HL-60 (cell line): ENCODE data around the gene PAM16.

Source experiments
- DNase-seq, 2 experiments: peaks; one replicate each; pipeline ENCODE4 v3.0.0-alpha.2; 2010 to 2020; ENCODE audit warnings: low read depth in 1 of 2, low spot score in 1 of 2
- H3K27ac ChIP-seq: fragments of 250-450 bp; sonication (Bioruptor Pico); replicated peaks from 2 replicates; pipeline ENCODE4 v1.5.1; 2020; ENCODE audit warnings: mild to moderate bottlenecking, moderate library complexity
- H3K27me3 ChIP-seq: fragments of 250-450 bp; sonication (Bioruptor Pico); 2 replicates; pipeline ENCODE4 v1.5.1; 2021; ENCODE audit warnings: mild to moderate bottlenecking, moderate library complexity; ENCODE audit not compliant: insufficient read depth, poor library complexity, severe bottlenecking
- H3K4me3 ChIP-seq: replicated peaks from 2 replicates; pipeline ENCODE4 v1.5.1; 2011; ENCODE audit warnings: mild to moderate bottlenecking, control low read depth, low read length; ENCODE audit not compliant: insufficient read depth
- GABPA ChIP-seq: IDR thresholded peaks from 2 replicates; pipeline ENCODE4 v1.6.1; 2012; ENCODE audit warnings: low read depth
- POLR2AphosphoS5 ChIP-seq: IDR thresholded peaks from 2 replicates; pipeline ENCODE4 v1.6.1; 2012; ENCODE audit warnings: low read depth
- REST ChIP-seq: IDR thresholded peaks from 2 replicates; pipeline ENCODE4 v1.6.1; 2012; ENCODE audit warnings: low read depth; ENCODE audit not compliant: insufficient replicate concordance
- SPI1 ChIP-seq: IDR thresholded peaks from 2 replicates; pipeline ENCODE4 v1.6.1; 2012; ENCODE audit warnings: low read depth, mild to moderate bottlenecking, borderline replicate concordance
- TF ChIP-seq, protein P1 (sequence below): IDR thresholded peaks from one replicate; pipeline ENCODE4 v1.5.1; 2011; ENCODE audit warnings: low read length, control low read depth, inconsistent platforms; ENCODE audit not compliant: insufficient read depth

Gene PAM16

GRCh38 chr16:4381072-4381934, 30.2 kb upstream of the PAM16 start:
- 0 out of 2 replicates have a peak, but pooled peaks have one; percentile 1 for TF ChIP-seq POLR2AphosphoS5
- no peak for TF ChIP-seq GABPA
- Histone ChIP-seq H3K27me3 (no peaks in the 10 kb centered on the region), H3K4me3 (no peak overlapping the region), H3K27ac (no peak overlapping the region)
- DNase-seq: no peak

- no peak for DNase-seq
- Histone ChIP-seq H3K4me3 (no peak overlapping the region), H3K27ac (no peak overlapping the region), H3K27me3 (no peaks in the 10 kb centered on the region)
- 0 out of 2 replicates have a peak, but pooled peaks have one; percentile 5 for TF ChIP-seq POLR2AphosphoS5
- no peak for TF ChIP-seq SPI1
Observed at GRCh38 chr16:4380119-4381063, 29.3 kb upstream of the PAM16 start.

GRCh38 chr16:4378999-4379690, 28.0 kb upstream of the PAM16 start:
- Histone ChIP-seq H3K27ac (no peak overlapping the region), H3K4me3 (no peak overlapping the region), H3K27me3 (no peaks in the 10 kb centered on the region)
- DNase-seq: no peak
- TF ChIP-seq POLR2AphosphoS5 (no peak), GABPA (no peak)
- TF ChIP-seq, protein P1, sequence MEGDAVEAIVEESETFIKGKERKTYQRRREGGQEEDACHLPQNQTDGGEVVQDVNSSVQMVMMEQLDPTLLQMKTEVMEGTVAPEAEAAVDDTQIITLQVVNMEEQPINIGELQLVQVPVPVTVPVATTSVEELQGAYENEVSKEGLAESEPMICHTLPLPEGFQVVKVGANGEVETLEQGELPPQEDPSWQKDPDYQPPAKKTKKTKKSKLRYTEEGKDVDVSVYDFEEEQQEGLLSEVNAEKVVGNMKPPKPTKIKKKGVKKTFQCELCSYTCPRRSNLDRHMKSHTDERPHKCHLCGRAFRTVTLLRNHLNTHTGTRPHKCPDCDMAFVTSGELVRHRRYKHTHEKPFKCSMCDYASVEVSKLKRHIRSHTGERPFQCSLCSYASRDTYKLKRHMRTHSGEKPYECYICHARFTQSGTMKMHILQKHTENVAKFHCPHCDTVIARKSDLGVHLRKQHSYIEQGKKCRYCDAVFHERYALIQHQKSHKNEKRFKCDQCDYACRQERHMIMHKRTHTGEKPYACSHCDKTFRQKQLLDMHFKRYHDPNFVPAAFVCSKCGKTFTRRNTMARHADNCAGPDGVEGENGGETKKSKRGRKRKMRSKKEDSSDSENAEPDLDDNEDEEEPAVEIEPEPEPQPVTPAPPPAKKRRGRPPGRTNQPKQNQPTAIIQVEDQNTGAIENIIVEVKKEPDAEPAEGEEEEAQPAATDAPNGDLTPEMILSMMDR: no peak

DNA sequence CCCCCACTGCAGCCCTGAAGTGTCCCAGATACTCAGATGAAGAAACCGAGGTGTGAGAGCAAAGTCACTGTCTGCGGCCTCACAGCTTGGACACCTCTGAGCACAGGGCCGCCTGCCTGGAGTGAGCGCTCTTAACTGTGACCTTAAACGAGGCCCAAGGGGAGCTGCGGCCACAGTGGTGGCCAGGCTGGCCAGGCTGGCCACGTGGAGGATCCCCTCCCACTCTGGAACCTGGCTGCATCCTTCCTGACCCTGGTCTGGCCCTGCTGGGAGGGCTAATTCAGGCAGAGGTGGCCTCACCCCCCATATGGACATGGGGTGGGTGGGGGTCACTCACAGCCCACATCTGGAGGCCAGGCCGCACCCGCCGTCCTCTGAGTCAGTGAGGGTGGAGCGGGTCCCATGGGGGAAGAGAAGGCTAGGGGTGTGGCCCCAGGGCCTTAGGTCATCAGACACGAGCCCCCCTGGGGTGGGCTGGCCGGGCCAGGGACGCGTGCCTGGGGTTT, 27.1 kb upstream of the PAM16 start:
- H3K4me3 ChIP-seq: no peak overlapping the region
- no peak for DNase-seq
- no peaks in the 10 kb centered on the region for H3K27me3 ChIP-seq
- H3K27ac ChIP-seq: no peak overlapping the region
- TF ChIP-seq SPI1 (no peak), REST (no peak), GABPA (no peak), POLR2AphosphoS5 (no peak)
- TF ChIP-seq, protein P1: no peak

DNA sequence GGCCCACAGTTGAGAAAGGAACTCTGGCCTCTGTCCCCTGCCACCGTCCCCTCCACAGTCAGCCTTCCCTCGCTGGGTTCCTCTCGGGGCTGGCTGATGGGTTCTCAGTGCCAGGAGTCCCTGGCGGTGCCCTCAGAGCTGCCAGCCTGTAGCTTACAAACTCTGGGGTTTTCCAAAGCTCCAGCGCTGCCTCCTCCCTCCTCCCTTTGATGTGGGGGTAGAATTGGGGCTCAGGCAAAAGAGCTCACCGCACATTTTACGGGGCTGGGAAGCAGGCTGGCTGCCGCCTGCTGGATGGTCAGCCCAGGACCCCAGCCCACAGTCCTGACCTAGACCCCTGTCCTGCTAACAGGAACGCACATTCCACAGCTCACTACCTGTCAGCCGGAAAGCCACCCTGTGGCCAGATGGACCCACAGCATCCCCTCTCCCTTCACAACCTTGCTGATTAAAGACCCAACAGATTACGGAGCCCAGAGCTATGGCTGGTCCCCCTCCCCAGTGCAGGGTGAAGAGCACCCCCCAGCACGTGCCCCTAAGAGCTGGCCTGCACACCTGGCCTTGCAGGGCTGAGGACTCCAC, 26.5 kb upstream of the PAM16 start:
- no peak overlapping the region for H3K27ac ChIP-seq
- H3K27me3 ChIP-seq: no peaks in the 10 kb centered on the region
- TF ChIP-seq GABPA (no peak), REST (no peak), SPI1 (no peak), POLR2AphosphoS5 (no peak)
- TF ChIP-seq, protein P1: no peak
- no peak for DNase-seq
- no peak overlapping the region for H3K4me3 ChIP-seq
